ENCODE results near the gene RAB3C.

GRCh38 chr5:58760222-58760621 lies 177.3 kb downstream of the RAB3C start:
- no peak for TF ChIP-seq CTCF (IDR thresholded peaks at IDR 0.05)
- no peak for TF ChIP-seq POLR2AphosphoS5 (IDR thresholded peaks at IDR 0.05; ENCODE audit: insufficient read depth in 1 of 2, low read depth in 1 of 2)

Data from vagina (tissue), 2 donors.